Activated B cell treated with CpG ODN at 0.5 μM for 24 hours (primary cell): ENCODE results near the gene CHRND. TPM values are rescaled to one million over a fixed set of nuclear protein-coding genes. Genes with fewer than 3 reads are reported as not detected.

ENCODE experiments used
- ATAC-seq: fragments of 200-7000 bp; cut with Tn5 transposase; one replicate; pipeline ENCODE4 v1.10.0; 2021; ENCODE audit warnings: low read depth, mild to moderate bottlenecking, moderate library complexity
- CTCF ChIA-PET: fragments of 350-600 bp; sonication (Branson Sonifier 250); formaldehyde crosslinking; loops from one replicate; lab custom pipeline; 2021; ENCODE audit warnings: antibody characterized with exemption; lab: Charles Lee
- POLR2A ChIA-PET: fragments of 350-600 bp; sonication (Branson Sonifier 250); formaldehyde crosslinking; loops from one replicate; lab custom pipeline; 2021; ENCODE audit warnings: antibody characterized with exemption; lab: Charles Lee
- DNase-seq: peaks from one replicate; pipeline ENCODE4 v3.0.0; 2022
- H3K27ac Mint-ChIP-seq: one replicate; pipeline ENCODE4 v1.8.0; 2020; ENCODE audit warnings: mixed read lengths
- H3K27me3 Mint-ChIP-seq: one replicate; pipeline ENCODE4 v1.8.0; 2021; ENCODE audit warnings: mixed read lengths
- H3K36me3 Mint-ChIP-seq: one replicate; pipeline ENCODE4 v1.8.0; 2021; ENCODE audit warnings: low read depth, mixed read lengths
- H3K4me1 Mint-ChIP-seq: one replicate; pipeline ENCODE4 v1.8.0; 2021; ENCODE audit warnings: mixed read lengths
- H3K4me3 Mint-ChIP-seq: one replicate; pipeline ENCODE4 v1.8.0; 2020; ENCODE audit warnings: mild to moderate bottlenecking, mixed read lengths
- H3K9me3 Mint-ChIP-seq: one replicate; pipeline ENCODE4 v1.8.0; 2020; ENCODE audit warnings: mixed read lengths
- CTCF ChIP-seq: fragments of 200-600 bp; IDR thresholded peaks from one replicate; pipeline ENCODE4 v1.8.0; 2022; ENCODE audit warnings: antibody characterized with exemption, mild to moderate bottlenecking
- intact Hi-C: fragments of 100-400 bp; cut with micrococcal nuclease; formaldehyde crosslinking; loops from one replicate; pipeline ENCODE4 v1.15.1; 2024
- total RNA-seq: library from RNA; stranded (reverse); gene quantifications from 2 replicates; pipeline ENCODE4 v1.2.3, GENCODE V29; 2022

CHRND gene
- total RNA-seq, 1 donor from 2014 or later, result not detected

GRCh38 chr2:232541195-232541960 is 15.4 kb downstream of the CHRND start:
- TF ChIP-seq CTCF, result no peak
- Mint-ChIP-seq H3K27me3 (peaks cover 5% of the 10 kb centered on the region), H3K9me3 (peaks cover 3% of the 10 kb centered on the region), H3K4me1 (peaks cover 15% of the 10 kb centered on the region), H3K27ac (no peak overlapping the region), H3K4me3 (no peak overlapping the region), H3K36me3 (peaks cover 10% of the 10 kb centered on the region)
- no peak for DNase-seq
- intact Hi-C loops, result no loop called here
- ChIA-PET POLR2A (no interaction called here), CTCF (no interaction called here)
- peak; percentile 49 for ATAC-seq

GRCh38 chr2:232541961-232542714 is 16.2 kb downstream of the CHRND start:
- Mint-ChIP-seq H3K36me3 (peaks cover 13% of the 10 kb centered on the region), H3K27ac (no peak overlapping the region), H3K27me3 (peaks cover 5% of the 10 kb centered on the region), H3K4me3 (no peak overlapping the region), H3K4me1 (peaks cover 18% of the 10 kb centered on the region), H3K9me3 (no peaks in the 10 kb centered on the region)
- intact Hi-C loops, result no loop called here
- TF ChIP-seq CTCF, result no peak
- DNase-seq (no peak), ATAC-seq (no peak)
- CTCF ChIA-PET, result no interaction called here
- POLR2A ChIA-PET, result no interaction called here

- intact Hi-C loops, result no loop called here
- DNase-seq (no peak), ATAC-seq (no peak)
- CTCF ChIA-PET, result no interaction called here
- peaks cover 5% of the 10 kb centered on the region for H3K27me3 Mint-ChIP-seq
- H3K27ac Mint-ChIP-seq, result no peak overlapping the region
- peaks cover 13% of the 10 kb centered on the region for H3K36me3 Mint-ChIP-seq
- H3K4me3 Mint-ChIP-seq, result no peak overlapping the region
- H3K9me3 Mint-ChIP-seq, result no peaks in the 10 kb centered on the region
- no peak for TF ChIP-seq CTCF
- POLR2A ChIA-PET, result no interaction called here
- peaks cover 23% of the 10 kb centered on the region for H3K4me1 Mint-ChIP-seq
Observed at GRCh38 chr2:232542715-232543467, 16.9 kb downstream of the CHRND start.

- Mint-ChIP-seq H3K4me1 (peaks cover 24% of the 10 kb centered on the region), H3K27ac (no peak overlapping the region), H3K4me3 (no peak overlapping the region), H3K27me3 (peaks cover 1% of the 10 kb centered on the region), H3K36me3 (peaks cover 14% of the 10 kb centered on the region), H3K9me3 (no peaks in the 10 kb centered on the region)
- intact Hi-C loops, result no loop called here
- TF ChIP-seq CTCF, result no peak
- DNase-seq (no peak), ATAC-seq (no peak)
- CTCF ChIA-PET, result no interaction called here
- POLR2A ChIA-PET, result no interaction called here
Observed at GRCh38 chr2:232543491-232543890, 17.5 kb downstream of the CHRND start.
